HG02938 (cell line): ENCODE data around the gene PATL2.
"Not testable (repeated sequence)": the region's sequence is repeated elsewhere in the genome, so short reads cannot be mapped to it uniquely, and the experiment has no call there.

Experiments used
- ATAC-seq: cut with Tn5 transposase; IDR thresholded peaks from one replicate; pipeline ENCODE4 v1.9.1; 2021; ENCODE audit warnings: mild to moderate bottlenecking, moderate library complexity; ENCODE audit not compliant: unreplicated experiment

The PATL2 gene

GRCh38 chr15:44719293-44719999, 8.3 kb upstream of the PATL2 start:
- peak; percentile 41 for ATAC-seq

GRCh38 chr15:44718927-44719292, 7.8 kb upstream of the PATL2 start:
- no peak for ATAC-seq

GRCh38 chr15:44718180-44718926, 7.2 kb upstream of the PATL2 start:
- no peak for ATAC-seq

- ATAC-seq: no peak
These were observed 6.0 kb upstream of the PATL2 start for GRCh38 chr15:44716983-44717602.

- ATAC-seq: no peak
These were observed 4.7 kb upstream of the PATL2 start for GRCh38 chr15:44715797-44716334.

GRCh38 chr15:44715142-44715796, 4.1 kb upstream of the PATL2 start:
- no peak for ATAC-seq

- ATAC-seq: no peak
These were observed 2.2 kb upstream of the PATL2 start for GRCh38 chr15:44713006-44713966.

- ATAC-seq: no peak
These were observed 1.4 kb upstream of the PATL2 start for GRCh38 chr15:44712346-44713005.

GRCh38 chr15:44711743-44712345, 721 bp upstream of the PATL2 start:
- peak; percentile 11 for ATAC-seq

GRCh38 chr15:44710236-44711095, 657 bp downstream of the PATL2 start:
- no peak for ATAC-seq

- no peak for ATAC-seq
These were observed 4.0 kb downstream of the PATL2 start for GRCh38 chr15:44706946-44707636.

- no peak for ATAC-seq
These were observed 4.7 kb downstream of the PATL2 start for GRCh38 chr15:44706401-44706800.

- ATAC-seq: no peak
These were observed 5.1 kb downstream of the PATL2 start for GRCh38 chr15:44705986-44706385.

- ATAC-seq: not testable (repeated sequence)
These were observed 10.4 kb downstream of the PATL2 start for GRCh38 chr15:44700676-44701075.

GRCh38 chr15:44698641-44699040, 12.5 kb downstream of the PATL2 start:
- no peak for ATAC-seq

GRCh38 chr15:44697014-44697413, 14.1 kb downstream of the PATL2 start:
- no peak for ATAC-seq

- ATAC-seq: no peak
These were observed 15.8 kb downstream of the PATL2 start for GRCh38 chr15:44695294-44695693.

- no peak for ATAC-seq
These were observed 16.7 kb downstream of the PATL2 start for GRCh38 chr15:44694416-44694815.
